Neural progenitor cell (in vitro differentiated cells): ENCODE data around the gene GLMP.

Experiments used
- CTCF ChIP-seq: fragments of 200-600 bp; sonication (generic); IDR thresholded peaks from 2 replicates; pipeline ENCODE4 v1.5.1; 2017; ENCODE audit warnings: antibody characterized with exemption, mild to moderate bottlenecking
- EZH2 ChIP-seq: fragments of 200-600 bp; sonication (generic); IDR thresholded peaks from 2 replicates; pipeline ENCODE4 v1.6.1; 2017; ENCODE audit warnings: antibody characterized with exemption, mild to moderate bottlenecking, moderate library complexity
- EZH2phosphoT487 ChIP-seq: fragments of 200-600 bp; sonication (generic); IDR thresholded peaks from 2 replicates; pipeline ENCODE4 v1.6.1; 2017; ENCODE audit warnings: antibody characterized with exemption

GRCh38 chr1:156245451-156246232, 49.8 kb downstream of the GLMP start:
- TF ChIP-seq CTCF, result no peak
- no peak for TF ChIP-seq EZH2
- no peak for TF ChIP-seq EZH2phosphoT487
